PC-3 (cell line): ENCODE measurements around the gene FAM98C.

Experiments
- CTCF ChIP-seq: fragments of 300-600 bp; sonication (generic); conservative IDR thresholded peaks from 2 replicates; pipeline ENCODE4 v1.5.1; 2017; ENCODE audit warnings: antibody characterized with exemption, low read depth, mild to moderate bottlenecking, low read length
- EZH2 ChIP-seq: fragments of 300-600 bp; sonication (generic); IDR thresholded peaks from one replicate; pipeline ENCODE4 v1.6.1; 2017; ENCODE audit warnings: antibody characterized with exemption, mild to moderate bottlenecking, low read length; ENCODE audit not compliant: unreplicated experiment
- EZH2phosphoT487 ChIP-seq: fragments of 300-600 bp; sonication (generic); IDR thresholded peaks from 2 replicates; pipeline ENCODE4 v1.6.1; 2018; ENCODE audit warnings: mild to moderate bottlenecking, antibody characterized with exemption, low read length, borderline replicate concordance

DNA sequence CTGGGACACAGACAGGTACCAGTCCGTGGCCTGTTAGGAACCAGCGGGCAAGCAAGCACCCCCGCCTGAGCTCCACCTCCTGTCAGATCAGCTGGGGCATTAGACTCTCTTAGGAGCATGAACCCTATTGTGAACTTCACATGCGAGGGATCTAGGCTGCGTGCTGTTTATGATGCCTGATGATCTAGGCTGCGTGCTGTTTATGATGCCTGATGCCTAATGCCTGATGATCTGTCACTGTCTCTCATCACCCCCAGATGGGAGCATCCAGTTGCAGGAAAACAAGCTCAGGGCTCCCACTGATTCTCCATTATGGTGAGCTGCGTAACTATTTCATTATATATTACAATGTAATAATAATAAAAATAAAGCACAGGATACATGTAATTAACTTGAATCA is 19.5 kb downstream of the FAM98C start:
- TF ChIP-seq CTCF, result no peak
- no peak for TF ChIP-seq EZH2phosphoT487
- TF ChIP-seq EZH2, result no peak
